Glomerular endothelial cell (primary cell): ENCODE measurements around the gene TIGIT. TPM values are rescaled to one million over a fixed set of nuclear protein-coding genes. Genes with fewer than 3 reads are reported as not detected.

Source experiments
- DNase-seq: peaks from one replicate; pipeline ENCODE4 v3.0.0-alpha.2; 2011; ENCODE audit warnings: low read depth, low spot score; ENCODE audit errors: extremely low read depth
- total RNA-seq: library from RNA; depleted of rRNA; stranded (reverse); fragments of >200 nt; gene quantifications from 2 replicates; pipeline ENCODE4 v1.2.3, GENCODE V29; 2015

TIGIT gene
- total RNA-seq, 1 donor from 2014 or later = not detected

GRCh38 chr3:114350690-114351089, 56.9 kb downstream of the TIGIT start:
- no peak for DNase-seq

DNA sequence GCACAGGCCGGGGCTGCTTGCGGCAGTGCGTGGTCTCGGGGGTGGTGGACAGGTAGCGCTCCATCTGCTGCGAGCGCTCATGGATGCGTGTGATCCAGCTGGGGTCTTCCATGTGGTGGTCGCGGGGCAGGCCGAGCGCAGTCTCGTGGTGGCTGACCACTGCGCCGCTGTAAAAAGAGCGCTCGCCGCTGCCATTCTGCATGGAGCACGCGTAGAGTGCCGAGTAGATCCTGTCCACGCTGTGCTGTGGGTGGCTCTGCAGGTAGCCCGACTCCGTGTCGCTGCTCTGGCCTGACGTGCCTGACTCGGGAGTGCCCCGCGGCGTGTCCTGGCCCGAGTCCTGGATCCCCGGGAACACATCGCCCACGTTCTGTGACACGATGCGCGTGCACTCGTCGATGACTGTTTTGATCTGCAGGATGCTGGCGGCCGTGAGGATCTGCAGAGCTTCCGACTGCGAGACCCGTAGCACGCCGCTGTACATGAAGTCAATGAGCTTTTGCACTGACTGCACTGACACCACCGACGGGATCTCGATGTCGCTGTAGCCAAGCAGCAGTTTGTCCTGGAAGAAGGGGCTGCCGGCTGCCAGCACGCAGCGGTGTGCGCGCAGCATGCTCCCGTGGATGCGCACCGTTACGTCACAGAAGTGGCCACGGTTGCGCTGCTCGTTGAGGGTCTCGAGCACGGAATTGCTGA, 57.4 kb downstream of the TIGIT start:
- DNase-seq = no peak

DNA sequence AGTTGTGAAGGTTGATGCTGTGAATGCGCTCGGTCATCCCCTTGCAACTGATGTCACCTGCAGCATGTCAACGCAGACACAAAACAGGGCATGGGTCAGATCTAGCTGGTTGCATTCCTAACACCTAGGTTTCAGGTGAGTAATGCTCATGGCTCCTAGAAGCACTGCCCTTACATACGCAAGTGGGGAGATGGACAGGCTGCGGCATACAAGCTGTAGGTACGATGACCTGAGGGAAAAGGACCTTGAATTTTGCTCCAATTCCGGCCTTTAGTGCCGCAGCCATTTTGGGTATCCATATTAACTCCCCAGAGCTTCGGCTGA, 58.0 kb downstream of the TIGIT start:
- DNase-seq = no peak

DNA sequence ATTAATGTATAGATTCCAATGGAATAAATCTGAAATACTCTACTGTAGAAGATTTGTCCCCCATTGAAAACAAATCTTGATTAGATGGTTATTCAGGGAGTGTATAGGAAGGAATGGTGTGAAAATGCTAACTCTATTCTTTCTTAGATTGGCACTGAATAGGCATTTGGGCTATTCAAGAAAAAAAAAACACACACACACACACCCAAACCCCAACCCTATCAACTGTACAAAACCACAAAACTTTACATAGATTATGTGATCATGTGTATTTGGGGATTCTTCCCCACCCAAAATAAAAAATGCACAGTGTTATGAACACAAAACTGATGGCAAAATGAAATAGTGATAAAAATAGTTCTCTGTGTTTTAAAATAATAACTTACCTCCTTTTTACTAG, 61.8 kb downstream of the TIGIT start:
- no peak for DNase-seq

DNA sequence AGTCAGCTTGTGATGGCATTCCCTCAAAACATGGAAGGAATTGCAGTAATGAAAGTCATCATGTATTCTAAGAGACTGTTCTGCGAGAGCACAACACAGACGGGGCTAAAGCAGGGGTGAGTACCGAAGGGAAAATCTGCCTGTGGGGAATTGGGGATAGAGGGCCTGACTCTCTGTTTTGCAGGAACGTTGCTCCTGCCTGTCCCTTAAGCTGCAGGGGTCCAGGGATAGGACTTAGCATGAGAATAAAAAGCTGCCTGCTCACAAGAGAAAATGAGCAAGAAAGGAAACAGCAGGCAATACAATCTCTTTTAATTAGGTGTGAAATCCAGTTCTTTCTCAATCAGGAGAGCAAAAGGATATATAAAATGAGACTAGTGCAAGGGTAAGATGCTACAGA, 62.2 kb downstream of the TIGIT start:
- no peak for DNase-seq

DNA sequence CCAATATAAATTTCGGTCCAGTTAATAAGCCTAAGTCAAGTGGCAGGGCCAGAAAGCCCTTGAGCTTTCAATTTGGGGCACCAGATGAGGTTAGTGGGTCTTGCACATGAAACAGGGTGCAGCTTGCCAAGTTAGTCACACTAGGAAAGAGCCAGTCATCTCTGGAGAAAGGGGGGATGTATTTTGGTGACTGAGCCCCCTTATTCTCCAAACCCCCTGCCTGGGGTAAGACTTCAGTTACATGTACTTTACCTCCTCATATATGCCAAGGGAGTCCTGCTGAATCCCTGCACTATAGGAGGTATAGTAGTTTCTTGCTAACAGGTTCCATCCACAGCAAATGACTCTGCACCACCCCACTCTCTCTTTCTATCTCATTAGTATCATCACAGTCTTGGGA, 62.7 kb downstream of the TIGIT start:
- DNase-seq = no peak

Other genes with a start within 250 kb of the TIGIT start
- 1.5 and 4.8 TPM in 2 replicates for gene CCDC191, start 237.5 kb upstream of the TIGIT start, total RNA-seq
- 13.3 and 21.0 TPM in 2 replicates for gene QTRT2, start 237.3 kb upstream of the TIGIT start, total RNA-seq
- not detected in 2 replicates for gene DRD3, start 115.0 kb upstream of the TIGIT start, total RNA-seq
- gene ZNF80, start 56.5 kb upstream of the TIGIT start, total RNA-seq = not detected in 2 replicates